Keratinocyte (primary cell): ENCODE results near the gene EPHB1. TPM values are rescaled to one million over a fixed set of nuclear protein-coding genes. Genes with fewer than 3 reads are reported as not detected.

ENCODE experiments used
- DNase-seq: peaks from one replicate; pipeline ENCODE4 v3.0.0-alpha.2; 2011; ENCODE audit warnings: low read depth, missing footprints, low spot score
- FAIRE-seq: peaks from 2 replicates; lab custom pipeline; 2011; peaks lifted over from hg19 to GRCh38; lab: Jason Lieb, UNC
- H2AFZ ChIP-seq: 2 replicates; pipeline ENCODE4 v1.6.0; 2012; ENCODE audit warnings: low read length, control low read depth, inconsistent platforms; ENCODE audit not compliant: control insufficient read depth
- H3K27ac ChIP-seq: 2 replicates; pipeline ENCODE4 v1.5.1; 2011; ENCODE audit warnings: low read length; ENCODE audit not compliant: control insufficient read depth, insufficient read depth
- H3K27me3 ChIP-seq: 3 replicates; pipeline ENCODE4 v1.6.0; 2011; ENCODE audit warnings: low read length; ENCODE audit not compliant: control insufficient read depth, insufficient read depth; ENCODE audit errors: extremely low read depth
- H3K36me3 ChIP-seq, 2 experiments: 2 replicates in 1 of 2; 3 replicates in 1 of 2; pipeline ENCODE4 v1.5.1; 2011; ENCODE audit warnings: low read length in 2 of 2, mild to moderate bottlenecking in 1 of 2; ENCODE audit not compliant: control insufficient read depth in 2 of 2, insufficient read depth in 2 of 2; ENCODE audit errors: extremely low read depth in 1 of 2
- H3K4me1 ChIP-seq: 3 replicates; pipeline ENCODE4 v1.5.1; 2011; ENCODE audit warnings: low read length; ENCODE audit not compliant: control insufficient read depth, insufficient read depth; ENCODE audit errors: extremely low read depth
- H3K4me2 ChIP-seq: 3 replicates; pipeline ENCODE4 v1.6.0; 2011; ENCODE audit warnings: low read depth, low read length; ENCODE audit not compliant: control insufficient read depth, insufficient read depth; ENCODE audit errors: extremely low read depth
- H3K4me3 ChIP-seq, 3 experiments: fragments of 200-600 bp in 1 of 3; sonication (generic) in 1 of 3; 2 replicates in 2 of 3; 3 replicates in 1 of 3; pipeline ENCODE4 v1.5.1; 2011 to 2016; ENCODE audit warnings: low read length in 3 of 3, mild to moderate bottlenecking in 3 of 3, control low read depth in 2 of 3, inconsistent platforms in 1 of 3, low read depth in 1 of 3, mixed read lengths in 1 of 3, mixed run types in 1 of 3, moderate library complexity in 1 of 3; ENCODE audit not compliant: control insufficient read depth in 2 of 3, insufficient read depth in 2 of 3; ENCODE audit errors: extremely low read depth in 1 of 3
- H3K79me2 ChIP-seq: 2 replicates; pipeline ENCODE4 v1.6.0; 2012; ENCODE audit warnings: low read length; ENCODE audit not compliant: control insufficient read depth, insufficient read depth
- H3K9ac ChIP-seq: 3 replicates; pipeline ENCODE4 v1.6.0; 2011; ENCODE audit warnings: low read length; ENCODE audit not compliant: control insufficient read depth, insufficient read depth; ENCODE audit errors: extremely low read depth
- H3K9me1 ChIP-seq: 3 replicates; pipeline ENCODE4 v1.6.0; 2011; ENCODE audit warnings: low read length; ENCODE audit not compliant: control insufficient read depth, insufficient read depth; ENCODE audit errors: extremely low read depth
- H3K9me3 ChIP-seq: 2 replicates; pipeline ENCODE4 v1.5.1; 2012; ENCODE audit warnings: low read depth, low read length; ENCODE audit not compliant: control insufficient read depth
- H4K20me1 ChIP-seq: 3 replicates; pipeline ENCODE4 v1.6.0; 2011; ENCODE audit warnings: low read length; ENCODE audit not compliant: control insufficient read depth, insufficient read depth; ENCODE audit errors: extremely low read depth
- EZH2 ChIP-seq: IDR thresholded peaks from one replicate; pipeline ENCODE4 v1.6.1; 2012; ENCODE audit warnings: inconsistent platforms, mild to moderate bottlenecking, low read length, moderate library complexity
- dilution Hi-C: fragments of 300-500 bp; cut with MboI; formaldehyde crosslinking; loops from one replicate; pipeline ENCODE4 v1.7.0; 2020; ENCODE audit warnings: low sequenced_read_pairs; ENCODE audit not compliant: extremely low pct_ligation_motif_present
- polyA plus RNA-seq, 5 experiments: library from polyadenylated mRNA; depleted of rRNA in 3 of 5; stranded (reverse) in 3 of 5; stranded (forward) in 1 of 5; unstranded in 1 of 5; fragments of >200 nt; gene quantifications; 1 replicate in 1 of 5; 2 replicates in 3 of 5; 3 replicates in 1 of 5; pipeline versions ENCODE4 v1.2.1 to v1.2.3, GENCODE V29; 2011 to 2012; ENCODE audit warnings: missing spikeins in 2 of 5, low read depth in 1 of 5, low replicate concordance in 1 of 5
- TF ChIP-seq, protein P1 (sequence below), 3 experiments: IDR thresholded peaks in 1 of 3; conservative IDR thresholded peaks in 1 of 3; optimal IDR thresholded peaks in 1 of 3; 2 replicates in 2 of 3; 3 replicates in 1 of 3; pipeline versions ENCODE3 to v1.5.1; 2011; ENCODE audit warnings: low read length in 3 of 3, mild to moderate bottlenecking in 3 of 3, moderate library complexity in 2 of 3, control low read depth in 1 of 3, inconsistent platforms in 1 of 3; ENCODE audit not compliant: insufficient read depth in 2 of 3; ENCODE audit errors: extremely low read depth in 1 of 3

Gene EPHB1
- polyA plus RNA-seq, 1 donor (not counting 4 experiments of a cell fraction or from before 2014, with no cell fraction given): 0.01 TPM

- H4K20me1 ChIP-seq: no peaks in the 10 kb centered on the region
- H3K27me3 ChIP-seq: no peaks in the 10 kb centered on the region
- H3K4me2 ChIP-seq: no peak overlapping the region
- FAIRE-seq (no peak), DNase-seq (no peak)
- no peak overlapping the region for H3K4me3 ChIP-seq
- H3K79me2 ChIP-seq: no peaks in the 10 kb centered on the region
- H3K9ac ChIP-seq: no peak overlapping the region
- H3K9me1 ChIP-seq: no peaks in the 10 kb centered on the region
- H3K27ac ChIP-seq: no peak overlapping the region
- H2AFZ ChIP-seq: no peak overlapping the region
- no peaks in the 10 kb centered on the region for H3K36me3 ChIP-seq
- no peaks in the 10 kb centered on the region for H3K9me3 ChIP-seq
- H3K4me1 ChIP-seq: no peaks in the 10 kb centered on the region
- dilution Hi-C loops: no loop called here
- no peak for TF ChIP-seq EZH2
- TF ChIP-seq, protein P1, sequence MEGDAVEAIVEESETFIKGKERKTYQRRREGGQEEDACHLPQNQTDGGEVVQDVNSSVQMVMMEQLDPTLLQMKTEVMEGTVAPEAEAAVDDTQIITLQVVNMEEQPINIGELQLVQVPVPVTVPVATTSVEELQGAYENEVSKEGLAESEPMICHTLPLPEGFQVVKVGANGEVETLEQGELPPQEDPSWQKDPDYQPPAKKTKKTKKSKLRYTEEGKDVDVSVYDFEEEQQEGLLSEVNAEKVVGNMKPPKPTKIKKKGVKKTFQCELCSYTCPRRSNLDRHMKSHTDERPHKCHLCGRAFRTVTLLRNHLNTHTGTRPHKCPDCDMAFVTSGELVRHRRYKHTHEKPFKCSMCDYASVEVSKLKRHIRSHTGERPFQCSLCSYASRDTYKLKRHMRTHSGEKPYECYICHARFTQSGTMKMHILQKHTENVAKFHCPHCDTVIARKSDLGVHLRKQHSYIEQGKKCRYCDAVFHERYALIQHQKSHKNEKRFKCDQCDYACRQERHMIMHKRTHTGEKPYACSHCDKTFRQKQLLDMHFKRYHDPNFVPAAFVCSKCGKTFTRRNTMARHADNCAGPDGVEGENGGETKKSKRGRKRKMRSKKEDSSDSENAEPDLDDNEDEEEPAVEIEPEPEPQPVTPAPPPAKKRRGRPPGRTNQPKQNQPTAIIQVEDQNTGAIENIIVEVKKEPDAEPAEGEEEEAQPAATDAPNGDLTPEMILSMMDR (optimal IDR thresholded peaks at IDR 0.05 in 1 of 3, IDR thresholded peaks at IDR 0.05 in 1 of 3, conservative IDR thresholded peaks at IDR 0.05 in 1 of 3; ENCODE audit: extremely low read depth in 1 of 3, insufficient read depth in 2 of 3, low read length in 3 of 3): no peak
Measured at GRCh38 chr3:134949150-134949549, 154.1 kb downstream of the EPHB1 start.

DNA sequence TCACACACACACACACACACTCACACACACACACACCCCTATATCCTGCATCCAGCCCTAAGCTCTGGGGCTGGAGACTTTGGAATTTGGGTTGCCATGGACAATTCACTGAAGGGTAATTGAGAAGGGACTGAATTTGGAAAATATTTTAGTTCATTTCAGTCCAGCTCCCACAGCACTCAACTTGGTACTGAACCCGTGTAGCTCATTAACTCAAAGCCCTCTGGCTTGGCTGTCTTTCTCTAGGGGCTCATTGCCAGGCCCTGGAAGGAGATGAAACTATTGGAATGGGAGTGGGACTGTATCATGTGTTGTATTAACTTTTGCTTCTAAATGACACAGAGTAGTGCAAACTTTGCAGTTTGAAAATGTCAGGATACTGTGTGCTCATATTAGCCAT is 157.3 kb downstream of the EPHB1 start:
- Histone ChIP-seq H3K27me3 (no peaks in the 10 kb centered on the region), H2AFZ (no peak overlapping the region), H3K9me3 (no peaks in the 10 kb centered on the region), H4K20me1 (no peaks in the 10 kb centered on the region), H3K4me3 (no peak overlapping the region), H3K36me3 (no peaks in the 10 kb centered on the region), H3K4me2 (no peak overlapping the region), H3K4me1 (no peaks in the 10 kb centered on the region), H3K9ac (no peak overlapping the region), H3K27ac (no peak overlapping the region), H3K79me2 (no peaks in the 10 kb centered on the region), H3K9me1 (no peaks in the 10 kb centered on the region)
- dilution Hi-C loops: no loop called here
- DNase-seq (no peak), FAIRE-seq (no peak)
- no peak for TF ChIP-seq EZH2
- TF ChIP-seq, protein P1 (optimal IDR thresholded peaks at IDR 0.05 in 1 of 3, IDR thresholded peaks at IDR 0.05 in 1 of 3, conservative IDR thresholded peaks at IDR 0.05 in 1 of 3; ENCODE audit: extremely low read depth in 1 of 3, insufficient read depth in 2 of 3, low read length in 3 of 3): no peak
